NT2/D1 (cell line): ENCODE measurements around the gene SRM.
"Not testable (repeated sequence)": the region's sequence is repeated elsewhere in the genome, so short reads cannot be mapped to it uniquely, and the experiment has no call there.

Source experiments
- DNase-seq: peaks from one replicate; pipeline ENCODE4 v3.0.0-alpha.2; 2011; ENCODE audit warnings: low read depth, low spot score
- H3K27me3 ChIP-seq: 2 replicates; pipeline ENCODE4 v1.6.0; 2011; ENCODE audit warnings: mild to moderate bottlenecking; ENCODE audit not compliant: insufficient read length, insufficient read depth
- H3K36me3 ChIP-seq: 2 replicates; pipeline ENCODE4 v1.6.1; 2011; ENCODE audit warnings: mild to moderate bottlenecking, low read length, mixed read lengths; ENCODE audit not compliant: insufficient read depth, insufficient read length
- H3K4me1 ChIP-seq: 2 replicates; pipeline ENCODE4 v1.5.1; 2011; ENCODE audit not compliant: insufficient read depth, insufficient read length
- H3K4me3 ChIP-seq: 2 replicates; pipeline ENCODE4 v1.5.1; 2011; ENCODE audit warnings: low read depth; ENCODE audit not compliant: insufficient read length
- H3K9ac ChIP-seq: 2 replicates; pipeline ENCODE4 v1.6.0; 2011; ENCODE audit warnings: low read depth; ENCODE audit not compliant: insufficient read length
- H3K9me3 ChIP-seq: 2 replicates; pipeline ENCODE4 v1.5.1; 2011; ENCODE audit warnings: mild to moderate bottlenecking, low read length; ENCODE audit not compliant: insufficient read depth
- SUZ12 ChIP-seq: IDR thresholded peaks from 2 replicates; pipeline ENCODE4 v1.6.1; 2011; ENCODE audit not compliant: insufficient read length, insufficient read depth; ENCODE audit errors: extremely low read depth
- YY1 ChIP-seq: IDR thresholded peaks from 2 replicates; pipeline ENCODE4 v1.6.1; 2011; ENCODE audit not compliant: insufficient read length, insufficient read depth
- ZNF274 ChIP-seq: IDR thresholded peaks from 2 replicates; pipeline ENCODE4 v1.6.1; 2011; ENCODE audit warnings: mild to moderate bottlenecking, low read depth, low read length

The SRM gene

GRCh38 chr1:11059968-11060830 is at the start of gene SRM:
SRM (minus strand) TSS chr1:11060018; CDS start chr1:11059943, 75 bp downstream.
- peaks cover 3% of the 10 kb centered on the region for H3K4me1 ChIP-seq
- TF ChIP-seq ZNF274 (no peak), YY1 (no peak), SUZ12 (no peak)
- H3K27me3 ChIP-seq, result no peaks in the 10 kb centered on the region
- peaks cover 54% of the 10 kb centered on the region for H3K36me3 ChIP-seq
- H3K4me3 ChIP-seq, result peak within 1 kb of the TSS; percentile 84
- peak; percentile 80 for DNase-seq
- H3K9me3 ChIP-seq, result no peaks in the 10 kb centered on the region
- H3K9ac ChIP-seq, result peak within 1 kb of the TSS; percentile 95

- H3K4me1 ChIP-seq, result no peaks in the 10 kb centered on the region
- H3K4me3 ChIP-seq, result no peak overlapping the region
- H3K9me3 ChIP-seq, result no peaks in the 10 kb centered on the region
- no peak for TF ChIP-seq ZNF274
- no peak for TF ChIP-seq YY1
- no peak for TF ChIP-seq SUZ12
- DNase-seq, result no peak
- no peak overlapping the region for H3K9ac ChIP-seq
- no peaks in the 10 kb centered on the region for H3K27me3 ChIP-seq
- H3K36me3 ChIP-seq, result peaks cover 55% of the 10 kb centered on the region
Measured at GRCh38 chr1:11109047-11109760, 49.4 kb upstream of the SRM start.

DNA sequence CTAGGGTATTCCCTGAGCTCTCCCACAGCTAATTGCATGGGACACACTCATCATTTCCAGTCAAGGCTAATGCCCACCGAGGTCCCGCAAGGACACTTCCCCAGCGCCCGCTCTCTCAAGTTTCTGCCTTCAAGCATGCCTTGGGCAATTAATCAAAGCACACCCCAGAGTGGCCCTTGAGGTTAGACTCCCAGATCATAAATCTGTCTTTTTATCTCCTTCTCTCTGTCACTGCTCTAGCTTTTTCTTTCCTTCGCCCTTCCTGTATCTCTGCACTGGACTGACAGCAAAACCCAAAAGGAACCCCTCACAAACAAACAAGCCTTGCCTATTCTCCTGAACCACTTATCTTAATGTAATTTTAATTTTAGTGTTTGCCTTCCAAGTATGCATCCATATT is 47.8 kb upstream of the SRM start:
- Histone ChIP-seq H3K27me3 (no peaks in the 10 kb centered on the region), H3K36me3 (peaks cover 44% of the 10 kb centered on the region), H3K9ac (no peak overlapping the region), H3K4me1 (no peaks in the 10 kb centered on the region), H3K4me3 (no peak overlapping the region), H3K9me3 (no peaks in the 10 kb centered on the region)
- no peak for TF ChIP-seq SUZ12
- TF ChIP-seq YY1, result no peak
- no peak for TF ChIP-seq ZNF274
- DNase-seq, result no peak

GRCh38 chr1:11105586-11105985 is 45.8 kb upstream of the SRM start:
- H3K27me3 ChIP-seq, result no peaks in the 10 kb centered on the region
- H3K4me3 ChIP-seq, result no peak overlapping the region
- H3K9ac ChIP-seq, result no peak overlapping the region
- no peak for DNase-seq
- no peaks in the 10 kb centered on the region for H3K4me1 ChIP-seq
- H3K9me3 ChIP-seq, result no peaks in the 10 kb centered on the region
- TF ChIP-seq YY1 (no peak), SUZ12 (no peak), ZNF274 (no peak)
- H3K36me3 ChIP-seq, result peaks cover 35% of the 10 kb centered on the region

GRCh38 chr1:11101347-11101746 is 41.5 kb upstream of the SRM start:
- Histone ChIP-seq H3K36me3 (peaks cover 31% of the 10 kb centered on the region), H3K27me3 (no peaks in the 10 kb centered on the region), H3K4me3 (no peak overlapping the region), H3K4me1 (no peaks in the 10 kb centered on the region), H3K9ac (no peak overlapping the region), H3K9me3 (no peaks in the 10 kb centered on the region)
- no peak for TF ChIP-seq ZNF274
- no peak for TF ChIP-seq SUZ12
- no peak for TF ChIP-seq YY1
- DNase-seq, result no peak

DNA sequence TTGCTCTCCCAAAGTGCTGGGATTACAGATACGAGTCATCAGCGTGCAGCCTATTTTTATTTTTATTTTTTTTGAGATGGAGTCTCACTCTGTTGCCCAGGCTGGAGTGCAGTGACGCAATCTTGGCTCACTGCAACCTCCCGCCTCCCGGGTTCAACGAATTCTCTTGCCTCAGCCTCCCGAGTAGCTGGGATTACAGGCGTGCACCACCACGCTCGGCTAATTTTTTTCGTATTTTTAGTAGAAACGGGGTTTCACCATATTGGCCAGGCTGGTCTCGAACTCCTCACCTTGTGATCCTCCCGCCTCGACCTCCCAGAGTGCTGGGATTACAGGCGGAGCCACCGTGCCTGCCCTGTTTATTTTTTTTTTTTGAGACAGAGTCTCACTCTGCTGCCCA is 41.0 kb upstream of the SRM start:
- not testable (repeated sequence) for DNase-seq, H3K9ac ChIP-seq, H3K27me3 ChIP-seq, H3K9me3 ChIP-seq, H3K4me1 ChIP-seq, H3K4me3 ChIP-seq
- peaks cover 29% of the 10 kb centered on the region for H3K36me3 ChIP-seq

DNA sequence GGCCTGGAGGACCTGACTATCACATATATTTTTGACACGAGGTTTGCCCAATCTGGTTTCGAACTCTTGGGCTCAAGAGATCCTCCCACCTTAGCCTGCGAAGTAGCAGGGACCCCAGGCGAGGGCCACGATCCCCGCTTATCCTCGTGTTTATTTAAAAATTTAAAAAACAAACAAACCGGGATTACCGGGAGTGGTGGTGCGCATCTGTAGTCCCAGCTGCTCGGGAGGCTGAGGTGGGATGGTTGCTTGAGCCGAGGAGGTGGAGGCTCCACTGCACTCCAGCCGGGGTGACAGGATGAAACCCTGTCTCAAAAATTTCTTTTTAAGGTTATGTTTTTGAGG is 40.3 kb upstream of the SRM start:
- Histone ChIP-seq H3K4me1 (no peaks in the 10 kb centered on the region), H3K27me3 (no peaks in the 10 kb centered on the region), H3K9me3 (no peaks in the 10 kb centered on the region), H3K4me3 (peak overlapping the region; percentile 83), H3K36me3 (peaks cover 35% of the 10 kb centered on the region), H3K9ac (peak overlapping the region; percentile 74)
- DNase-seq, result no peak
- no peak for TF ChIP-seq YY1
- TF ChIP-seq ZNF274, result no peak
- TF ChIP-seq SUZ12, result no peak
